ENCODE data around the gene FRS2.
"Not testable (repeated sequence)": the region's sequence is repeated elsewhere in the genome, so short reads cannot be mapped to it uniquely, and the experiment has no call there.

The FRS2 gene

GRCh38 chr12:69601962-69602685 is 131.9 kb downstream of the FRS2 start:
- intact Hi-C loops (cut with DNase I), result no loop called here
- DNase-seq, result no peak

DNA sequence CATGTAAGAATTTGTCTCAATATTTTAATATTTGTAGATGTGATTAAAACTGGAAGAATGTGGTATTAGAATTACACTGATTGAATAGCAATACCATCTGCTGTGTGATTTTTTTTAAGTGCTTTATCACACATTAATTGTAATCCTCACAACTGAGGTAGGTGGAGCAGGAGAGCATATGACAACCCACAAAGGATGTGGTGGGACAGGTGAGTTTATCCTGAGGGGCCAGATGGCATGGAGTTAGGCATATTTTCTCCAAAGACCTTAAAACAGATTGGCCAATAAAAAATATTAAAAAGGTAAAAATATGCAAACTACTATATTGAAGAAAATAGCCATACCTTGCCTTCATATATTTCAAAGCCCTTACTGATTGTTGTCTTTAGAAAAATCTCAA is 132.8 kb downstream of the FRS2 start:
- intact Hi-C loops (cut with DNase I), result no loop called here
- DNase-seq, result no peak

DNA sequence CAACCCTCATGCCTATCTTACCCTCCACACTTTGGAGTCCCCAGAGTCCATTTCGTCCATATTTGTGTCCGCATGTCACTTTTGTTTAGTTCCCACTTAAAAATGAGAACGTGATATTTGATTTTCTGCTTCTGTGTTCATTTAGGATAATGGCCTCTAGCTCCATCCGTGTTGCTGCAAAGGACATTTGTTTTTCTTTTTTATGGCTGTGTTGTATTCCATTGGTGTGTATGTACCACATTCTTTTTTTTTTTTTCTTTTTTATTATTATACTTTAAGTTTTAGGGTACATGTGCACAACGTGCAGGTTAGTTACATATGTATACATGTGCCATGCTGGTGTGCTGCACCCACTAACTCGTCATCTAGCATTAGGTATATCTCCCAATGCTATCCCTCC is 133.4 kb downstream of the FRS2 start:
- DNase-seq; intact Hi-C loops (cut with DNase I): not testable (repeated sequence)

GRCh38 chr12:69604275-69604674 is 134.1 kb downstream of the FRS2 start:
- intact Hi-C loops (cut with DNase I); DNase-seq: not testable (repeated sequence)

DNA sequence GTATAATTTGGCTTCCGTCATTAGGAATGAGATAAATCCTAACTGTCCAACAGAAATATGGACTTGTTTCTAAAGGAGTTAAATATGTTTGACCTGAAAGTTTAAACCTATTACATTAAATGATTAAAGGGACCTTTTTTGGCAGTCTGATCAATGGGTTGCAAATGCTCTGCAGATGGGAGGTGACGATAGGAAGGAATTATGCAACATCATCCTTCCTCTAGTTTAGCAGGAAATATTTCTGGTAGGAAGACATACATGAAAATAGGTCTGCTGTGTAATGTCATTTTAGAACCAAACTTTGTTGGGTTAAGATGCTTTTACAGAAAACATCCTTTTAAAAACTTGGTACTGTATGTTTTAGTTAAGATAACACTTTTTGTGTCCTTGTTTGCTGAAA is 137.9 kb downstream of the FRS2 start:
- intact Hi-C loops (cut with DNase I), result no loop called here
- no peak for DNase-seq

- intact Hi-C loops (cut with DNase I), result no loop called here
- DNase-seq, result no peak
These were observed 139.9 kb downstream of the FRS2 start for GRCh38 chr12:69610126-69610525.

DNA sequence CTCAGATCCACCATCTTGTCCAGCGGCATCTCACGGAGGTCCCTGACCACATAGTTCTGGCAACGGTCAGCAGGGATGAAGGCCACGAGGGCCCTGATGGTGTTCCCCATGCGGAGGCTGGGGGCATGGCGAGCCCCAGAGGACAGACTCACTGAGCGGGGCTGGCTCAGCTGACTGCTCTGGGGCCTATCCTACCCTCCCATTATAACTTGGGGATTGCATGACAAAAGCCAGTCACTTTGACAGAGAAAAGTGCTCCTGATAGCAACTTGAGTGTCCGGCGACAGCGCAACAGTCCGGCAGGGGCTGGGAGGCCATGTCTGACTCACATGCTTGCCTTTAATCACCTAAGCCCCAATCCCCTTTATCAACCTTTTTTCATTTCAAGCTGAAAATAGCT is 140.5 kb downstream of the FRS2 start, which contains the start of gene LRRC10:
Gene LRRC10 (minus strand): TSS at position 179 of the 400 bp plus-strand sequence. CDS start 69 bp downstream, at position 110.
- intact Hi-C loops (cut with DNase I), result no loop called here
- no peak for DNase-seq

DNA sequence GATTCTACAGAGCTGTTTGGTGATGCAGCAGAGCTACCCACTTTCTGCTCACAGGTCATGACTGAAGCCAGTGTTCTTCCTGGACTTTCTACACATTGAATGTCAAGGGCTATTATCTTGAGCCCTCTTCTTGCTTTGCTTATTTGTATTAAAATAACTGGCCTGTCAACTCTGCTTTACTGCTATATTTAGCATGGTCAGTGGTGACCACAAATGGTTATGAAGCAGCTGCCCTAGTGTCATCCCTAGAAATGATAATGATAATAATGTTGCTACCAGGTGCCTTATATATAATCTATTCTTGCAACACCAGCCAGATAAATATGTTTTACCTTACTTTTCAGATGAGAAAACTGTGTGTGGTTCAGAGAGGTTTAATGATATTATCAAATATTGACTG is 143.2 kb downstream of the FRS2 start:
- intact Hi-C loops (cut with DNase I), result no loop called here
- peak in 1 of 42 donors; percentile 0 for DNase-seq

DNA sequence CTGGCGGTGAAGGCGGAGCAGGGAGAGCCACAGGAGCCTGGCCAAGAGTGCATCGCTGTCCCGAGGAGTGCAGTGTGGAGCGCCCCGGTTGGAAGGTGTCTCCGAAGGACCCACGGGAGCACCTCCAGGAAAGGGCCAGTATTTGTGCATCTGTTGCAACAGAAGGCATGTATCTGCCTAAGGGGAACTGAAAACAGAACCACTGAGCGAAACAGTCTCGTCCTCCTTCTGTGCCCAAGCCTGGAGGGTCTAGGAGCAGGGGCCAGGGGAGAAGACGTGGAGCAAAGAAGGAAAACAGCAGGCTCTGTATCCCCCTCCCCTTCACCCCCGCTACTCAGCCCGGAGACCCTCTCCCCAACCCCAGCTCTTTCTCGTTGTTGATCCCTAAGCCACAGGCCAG is 145.8 kb downstream of the FRS2 start:
- DNase-seq, result peak in 1 of 42 donors; percentile 42
- intact Hi-C loops (cut with DNase I), result no loop called here

GRCh38 chr12:69619050-69619449 is 148.9 kb downstream of the FRS2 start:
- intact Hi-C loops (cut with DNase I), result no loop called here

DNA sequence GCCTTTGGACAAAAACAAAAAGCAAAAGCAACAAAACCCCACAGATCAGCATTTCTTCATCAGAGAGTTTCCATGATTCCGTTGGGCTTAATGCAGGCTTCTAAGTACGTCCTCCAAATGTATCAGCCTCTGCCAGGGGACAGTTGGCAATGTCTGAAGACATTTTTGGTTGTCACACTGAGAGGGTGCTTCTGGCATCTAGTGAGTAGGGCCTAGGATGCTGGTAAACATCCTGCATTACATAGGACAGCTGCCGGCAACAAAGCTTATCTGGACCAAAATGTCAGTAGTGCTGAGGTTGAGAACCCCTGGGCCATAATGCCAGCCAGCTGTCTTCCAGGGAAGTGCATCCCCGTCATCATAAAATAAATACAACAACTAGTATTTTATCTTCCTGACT is 149.9 kb downstream of the FRS2 start:
- intact Hi-C loops (cut with DNase I), result no loop called here
- DNase-seq, result peak in 1 of 42 donors; percentile 8

More at GRCh38 chr12:69619050-69619449, 148.9 kb downstream of the FRS2 start:
- DNase-seq, result peak in 1 of 42 donors; percentile 3

GRCh38 chr12:69620921-69621320 is 150.7 kb downstream of the FRS2 start:
- intact Hi-C loops (cut with DNase I), result no loop called here
- peak in 1 of 42 donors; percentile 3 for DNase-seq

GRCh38 chr12:69621551-69621950 is 151.4 kb downstream of the FRS2 start:
- no peak for DNase-seq
- intact Hi-C loops (cut with DNase I), result no loop called here

GRCh38 chr12:69623970-69624369 is 153.8 kb downstream of the FRS2 start:
- intact Hi-C loops (cut with DNase I), result no loop called here
- DNase-seq, result peak in 4 of 42 donors; percentile 10 to 45 (median 26)

DNA sequence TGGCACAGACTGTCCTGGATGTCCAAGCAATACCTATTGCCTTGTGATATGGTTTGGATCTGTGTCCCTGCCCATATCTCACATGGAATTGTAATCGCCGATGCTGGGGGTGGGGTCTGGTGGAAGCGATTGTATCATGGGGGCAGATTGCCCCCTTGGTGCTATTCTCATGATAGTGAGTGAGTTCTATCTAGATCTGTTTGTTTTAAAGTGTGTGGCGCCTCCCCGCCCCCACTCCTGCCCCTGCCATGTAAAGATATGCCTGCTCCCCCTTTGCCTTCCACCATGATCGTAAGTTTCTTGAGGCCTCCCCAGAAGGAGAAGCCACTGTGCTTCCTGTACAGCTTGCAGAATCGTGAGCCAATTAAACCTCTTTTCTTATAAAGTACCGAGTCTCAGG is 157.3 kb downstream of the FRS2 start:
- intact Hi-C loops (cut with DNase I), result no loop called here
- DNase-seq, result no peak
